HCT116 (cell line): Measurements from ENCODE around the gene PDHA1. TPM values are rescaled to one million over a fixed set of nuclear protein-coding genes. Genes with fewer than 3 reads are reported as not detected.

ENCODE experiments used
- ATAC-seq: fragments of 200-7000 bp; cut with Tn5 transposase; 2 replicates; pipeline ENCODE4 v1.9.1; 2020; ENCODE audit warnings: mild to moderate bottlenecking, moderate library complexity
- BruUV-seq: library from RNA; stranded (reverse); fragments of 400-500 nt; replicated peaks from 2 replicates; lab custom pipeline; 2021; lab: Mats Ljungman, UMichigan
- CTCF ChIA-PET: fragments of 300-600 bp; sonication (Branson Sonifier 250); formaldehyde crosslinking; loops from one replicate; lab custom pipeline; 2021; ENCODE audit warnings: antibody characterized with exemption; lab: Charles Lee
- POLR2A ChIA-PET: fragments of 300-600, 350-600 bp; sonication (Branson Sonifier 250); formaldehyde crosslinking; loops from one replicate; lab custom pipeline; 2021; ENCODE audit warnings: antibody characterized with exemption; lab: Charles Lee
- RAD21 ChIA-PET, 2 experiments: fragments of 300-600 bp; sonication (Branson Sonifier 250); formaldehyde crosslinking; loops; one replicate each; lab custom pipeline; 2023; ENCODE audit warnings: low total read pairs in 2 of 2; ENCODE audit not compliant: uncharacterized antibody in 2 of 2, unreplicated experiment in 2 of 2, low non-redundant PET in 1 of 2; lab: Charles Lee
- DNase-seq: peaks from one replicate; pipeline ENCODE4 v3.0.0-alpha.2; 2010; ENCODE audit warnings: low read depth, low spot score
- H2AFZ ChIP-seq: fragments of 200-600 bp; shearing (Covaris generic), sonication (generic); 2 replicates; pipeline ENCODE4 v1.6.1; 2017; ENCODE audit warnings: low read depth, mixed run types, mixed read lengths, antibody characterized with exemption, low read length; ENCODE audit not compliant: poor library complexity, severe bottlenecking
- H3K27ac ChIP-seq: 2 replicates; pipeline ENCODE4 v1.5.1; 2012; ENCODE audit warnings: low read depth, low read length
- H3K27me3 ChIP-seq: fragments of 200-600 bp; sonication (generic); 2 replicates; pipeline ENCODE4 v1.6.1; 2016; ENCODE audit warnings: mixed run types, low read length, mixed read lengths; ENCODE audit not compliant: insufficient read depth
- H3K36me3 ChIP-seq, 2 experiments: fragments of 200-500 bp in 1 of 2; fragments of 200-600 bp in 1 of 2; sonication (Bioruptor generic) in 1 of 2; sonication (generic) in 1 of 2; 2 replicates each; pipeline versions ENCODE4 v1.5.1 to v1.6.1; 2014 to 2016; ENCODE audit warnings: low read length in 2 of 2, inconsistent platforms in 1 of 2, mixed read lengths in 1 of 2, mixed run types in 1 of 2; ENCODE audit not compliant: insufficient read depth in 2 of 2, control insufficient read depth in 1 of 2
- H3K4me1 ChIP-seq, 2 experiments: fragments of 200-600 bp in 1 of 2; sonication (generic) in 1 of 2; 2 replicates each; pipeline versions ENCODE4 v1.5.1 to v1.6.1; 2012 to 2017; ENCODE audit warnings: low read length in 2 of 2, inconsistent platforms in 1 of 2, mild to moderate bottlenecking in 1 of 2, mixed read lengths in 1 of 2, mixed run types in 1 of 2, moderate library complexity in 1 of 2; ENCODE audit not compliant: insufficient read depth in 2 of 2, control insufficient read depth in 1 of 2
- H3K4me2 ChIP-seq: fragments of 200-600 bp; sonication (generic); 2 replicates; pipeline ENCODE4 v1.6.1; 2017; ENCODE audit warnings: mixed run types, low read length, mixed read lengths
- H3K4me3 ChIP-seq, 2 experiments: fragments of 200-600 bp in 1 of 2; sonication (generic) in 1 of 2; replicated peaks in 1 of 2; 2 replicates each; pipeline ENCODE4 v1.5.1; 2011 to 2016; ENCODE audit warnings: low read length in 2 of 2, control low read depth in 1 of 2, low read depth in 1 of 2, mild to moderate bottlenecking in 1 of 2, mixed read lengths in 1 of 2, mixed run types in 1 of 2
- H3K79me2 ChIP-seq: fragments of 200-600 bp; sonication (generic); 2 replicates; pipeline ENCODE4 v1.6.1; 2017; ENCODE audit warnings: mild to moderate bottlenecking, mixed run types, low read length, moderate library complexity, mixed read lengths; ENCODE audit not compliant: insufficient read depth
- H3K9ac ChIP-seq: fragments of 200-600 bp; sonication (generic); 2 replicates; pipeline ENCODE4 v1.6.1; 2016; ENCODE audit warnings: low read length, mixed read lengths
- H3K9me2 ChIP-seq: fragments of 200-600 bp; sonication (generic), shearing (Covaris generic); 2 replicates; pipeline ENCODE4 v1.6.1; 2017; ENCODE audit warnings: mixed run types, mild to moderate bottlenecking, moderate library complexity; ENCODE audit not compliant: insufficient read depth
- H3K9me3 ChIP-seq, 2 experiments: fragments of 200-500 bp in 1 of 2; fragments of 200-600 bp in 1 of 2; sonication (Bioruptor generic) in 1 of 2; sonication (generic) in 1 of 2; 2 replicates each; pipeline ENCODE4 v1.6.1; 2014 to 2017; ENCODE audit warnings: low read length in 2 of 2, mixed read lengths in 2 of 2, inconsistent platforms in 1 of 2, low read depth in 1 of 2, mild to moderate bottlenecking in 1 of 2, mixed run types in 1 of 2, moderate library complexity in 1 of 2; ENCODE audit not compliant: control insufficient read depth in 1 of 2, insufficient read depth in 1 of 2
- H4K20me1 ChIP-seq: fragments of 200-600 bp; sonication (generic), shearing (Covaris generic); 2 replicates; pipeline ENCODE4 v1.6.1; 2017; ENCODE audit warnings: mixed run types, mild to moderate bottlenecking, moderate library complexity; ENCODE audit not compliant: insufficient read depth
- CBX3 ChIP-seq: IDR thresholded peaks from 2 replicates; pipeline ENCODE4 v1.6.1; 2012; ENCODE audit warnings: low read depth
- EGR1 ChIP-seq: IDR thresholded peaks from 2 replicates; pipeline ENCODE4 v1.6.1; 2012; ENCODE audit warnings: low read depth
- ELF1 ChIP-seq: IDR thresholded peaks from 2 replicates; pipeline ENCODE4 v1.6.1; 2012; ENCODE audit warnings: low read depth, borderline replicate concordance
- EZH2phosphoT487 ChIP-seq: fragments of 200-600 bp; IDR thresholded peaks from 2 replicates; pipeline ENCODE4 v1.6.1; 2018; ENCODE audit warnings: antibody characterized with exemption, borderline replicate concordance
- FOSL1 ChIP-seq: IDR thresholded peaks from 2 replicates; pipeline ENCODE4 v1.6.1; 2012; ENCODE audit warnings: low read depth
- JUND ChIP-seq: IDR thresholded peaks from 2 replicates; pipeline ENCODE4 v1.6.1; 2012
- POLR2AphosphoS5 ChIP-seq: IDR thresholded peaks from 2 replicates; pipeline ENCODE4 v1.6.1; 2011; ENCODE audit warnings: mild to moderate bottlenecking, low read depth, low read length, moderate library complexity
- TCF7L2 ChIP-seq: IDR thresholded peaks from 2 replicates; pipeline ENCODE4 v1.7.0; 2011; ENCODE audit warnings: borderline replicate concordance, inconsistent platforms; ENCODE audit not compliant: insufficient read depth, insufficient read length; ENCODE audit errors: extremely low read depth
- YY1 ChIP-seq: IDR thresholded peaks from 2 replicates; pipeline ENCODE4 v1.6.1; 2011; ENCODE audit warnings: low read length, low read depth, moderate library complexity, mild to moderate bottlenecking; ENCODE audit not compliant: insufficient replicate concordance; ENCODE audit errors: extremely low read depth
- intact Hi-C: fragments of 100-400 bp; cut with micrococcal nuclease; formaldehyde crosslinking; loops from 2 replicates; pipeline ENCODE4 v1.10.0; 2022
- total RNA-seq: library from RNA; stranded (reverse); gene quantifications from one replicate; pipeline ENCODE4 v1.2.1, GENCODE V29; 2021; ENCODE audit not compliant: unreplicated experiment
- TF ChIP-seq, protein P1 (sequence below): IDR thresholded peaks from 2 replicates; pipeline ENCODE4 v1.6.1; 2012; ENCODE audit warnings: low read depth
- TF ChIP-seq, protein P2 (sequence below): IDR thresholded peaks from 2 replicates; pipeline ENCODE4 v1.6.1; 2012
- TF ChIP-seq, protein P3 (sequence below): IDR thresholded peaks from 2 replicates; pipeline ENCODE4 v1.6.1; 2011; ENCODE audit warnings: mild to moderate bottlenecking, low read length, moderate library complexity; ENCODE audit not compliant: insufficient replicate concordance; ENCODE audit errors: extremely low read depth

The PDHA1 gene
- total RNA-seq, 1 experiment from 2014 or later, result 195 TPM

DNA sequence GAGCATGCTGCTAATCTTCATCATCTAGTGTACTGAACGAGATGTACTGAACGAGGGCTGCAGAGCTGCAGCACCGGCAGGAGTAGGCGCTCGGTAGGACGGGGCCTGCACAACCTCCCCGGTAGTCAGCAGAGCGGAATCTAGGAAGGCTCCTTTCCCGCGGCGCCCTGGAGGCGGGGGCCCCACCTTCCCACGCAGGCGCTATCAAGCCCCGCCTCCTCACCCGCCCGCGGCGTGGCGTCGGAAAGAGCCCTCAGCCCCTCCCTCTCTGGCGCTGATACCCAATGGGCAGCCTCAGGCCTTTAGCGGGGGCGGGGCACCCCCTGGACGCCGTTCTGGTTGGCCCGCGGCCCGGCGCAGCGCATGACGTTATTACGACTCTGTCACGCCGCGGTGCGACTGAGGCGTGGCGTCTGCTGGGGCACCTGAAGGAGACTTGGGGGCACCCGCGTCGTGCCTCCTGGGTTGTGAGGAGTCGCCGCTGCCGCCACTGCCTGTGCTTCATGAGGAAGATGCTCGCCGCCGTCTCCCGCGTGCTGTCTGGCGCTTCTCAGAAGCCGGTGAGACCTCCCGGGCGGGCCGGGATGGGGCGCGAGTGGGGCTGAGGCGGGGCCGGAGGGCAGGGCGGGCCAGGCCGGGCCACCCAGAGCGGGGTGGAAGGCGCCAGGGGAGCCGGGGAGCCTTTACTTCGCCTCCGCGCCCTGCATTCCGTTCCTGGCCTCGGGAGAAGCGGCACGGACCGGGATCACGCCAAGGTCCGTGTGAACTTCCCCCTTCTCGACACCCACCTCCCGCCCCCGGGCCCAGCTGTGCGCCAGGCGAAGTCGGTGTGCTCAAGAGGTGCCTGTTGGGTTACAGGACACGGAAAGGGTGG, at the start of gene PDHA1 (continued):
- TF ChIP-seq, protein P1, sequence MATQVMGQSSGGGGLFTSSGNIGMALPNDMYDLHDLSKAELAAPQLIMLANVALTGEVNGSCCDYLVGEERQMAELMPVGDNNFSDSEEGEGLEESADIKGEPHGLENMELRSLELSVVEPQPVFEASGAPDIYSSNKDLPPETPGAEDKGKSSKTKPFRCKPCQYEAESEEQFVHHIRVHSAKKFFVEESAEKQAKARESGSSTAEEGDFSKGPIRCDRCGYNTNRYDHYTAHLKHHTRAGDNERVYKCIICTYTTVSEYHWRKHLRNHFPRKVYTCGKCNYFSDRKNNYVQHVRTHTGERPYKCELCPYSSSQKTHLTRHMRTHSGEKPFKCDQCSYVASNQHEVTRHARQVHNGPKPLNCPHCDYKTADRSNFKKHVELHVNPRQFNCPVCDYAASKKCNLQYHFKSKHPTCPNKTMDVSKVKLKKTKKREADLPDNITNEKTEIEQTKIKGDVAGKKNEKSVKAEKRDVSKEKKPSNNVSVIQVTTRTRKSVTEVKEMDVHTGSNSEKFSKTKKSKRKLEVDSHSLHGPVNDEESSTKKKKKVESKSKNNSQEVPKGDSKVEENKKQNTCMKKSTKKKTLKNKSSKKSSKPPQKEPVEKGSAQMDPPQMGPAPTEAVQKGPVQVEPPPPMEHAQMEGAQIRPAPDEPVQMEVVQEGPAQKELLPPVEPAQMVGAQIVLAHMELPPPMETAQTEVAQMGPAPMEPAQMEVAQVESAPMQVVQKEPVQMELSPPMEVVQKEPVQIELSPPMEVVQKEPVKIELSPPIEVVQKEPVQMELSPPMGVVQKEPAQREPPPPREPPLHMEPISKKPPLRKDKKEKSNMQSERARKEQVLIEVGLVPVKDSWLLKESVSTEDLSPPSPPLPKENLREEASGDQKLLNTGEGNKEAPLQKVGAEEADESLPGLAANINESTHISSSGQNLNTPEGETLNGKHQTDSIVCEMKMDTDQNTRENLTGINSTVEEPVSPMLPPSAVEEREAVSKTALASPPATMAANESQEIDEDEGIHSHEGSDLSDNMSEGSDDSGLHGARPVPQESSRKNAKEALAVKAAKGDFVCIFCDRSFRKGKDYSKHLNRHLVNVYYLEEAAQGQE, result no peak
- TF ChIP-seq TCF7L2, result no peak
- no peak for TF ChIP-seq ELF1

DNA sequence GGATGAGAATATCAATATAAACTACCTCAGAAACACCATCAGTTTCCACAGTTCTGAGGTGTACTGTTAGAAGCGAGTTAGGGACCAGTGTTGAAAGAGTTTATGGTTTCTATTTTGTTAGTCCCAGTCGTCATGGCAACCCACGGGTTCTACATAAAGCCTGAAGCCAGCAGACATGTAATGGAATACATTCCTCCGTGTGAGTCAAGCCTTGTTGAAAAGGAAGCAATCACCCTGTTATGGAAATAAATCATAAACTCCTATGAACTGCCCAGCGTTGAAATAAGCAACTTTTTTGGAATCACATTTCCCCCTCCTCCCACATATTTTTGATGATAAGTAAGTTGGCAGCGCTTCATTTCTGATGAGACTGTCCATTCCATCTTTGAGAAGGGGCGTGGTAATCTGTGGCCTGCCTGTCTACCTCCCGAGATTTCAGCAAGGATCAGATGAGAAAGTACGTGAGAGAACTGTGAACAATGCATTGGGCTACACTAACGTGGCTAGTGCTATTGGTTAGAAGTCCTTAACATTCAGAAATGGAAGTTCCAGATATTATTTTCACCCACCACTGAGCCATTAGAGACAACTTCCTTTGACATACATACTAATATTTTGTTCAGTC, 40.4 kb upstream of the PDHA1 start:
- Histone ChIP-seq H3K9ac (no peak overlapping the region), H3K4me2 (no peak overlapping the region), H3K27me3 (no peaks in the 10 kb centered on the region), H4K20me1 (no peaks in the 10 kb centered on the region), H3K4me3 (no peak overlapping the region), H3K79me2 (no peaks in the 10 kb centered on the region), H3K4me1 (no peaks in the 10 kb centered on the region), H3K9me2 (no peaks in the 10 kb centered on the region), H3K27ac (no peak overlapping the region), H3K36me3 (no peaks in the 10 kb centered on the region), H3K9me3 (no peaks in the 10 kb centered on the region), H2AFZ (no peak overlapping the region)
- POLR2A ChIA-PET, result no interaction called here
- no TSS peak for BruUV-seq
- CTCF ChIA-PET, result no interaction called here
- ATAC-seq (no peak), DNase-seq (no peak)
- intact Hi-C loops, result no loop called here
- RAD21 ChIA-PET, result no interaction called here
- TF ChIP-seq, protein P2, sequence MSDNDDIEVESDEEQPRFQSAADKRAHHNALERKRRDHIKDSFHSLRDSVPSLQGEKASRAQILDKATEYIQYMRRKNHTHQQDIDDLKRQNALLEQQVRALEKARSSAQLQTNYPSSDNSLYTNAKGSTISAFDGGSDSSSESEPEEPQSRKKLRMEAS, result no peak
- TF ChIP-seq, protein P1, result no peak
- no peak for TF ChIP-seq JUND
- TF ChIP-seq EZH2phosphoT487, result no peak
- TF ChIP-seq CBX3, result no peak
- TF ChIP-seq TCF7L2, result no peak
- no peak for TF ChIP-seq YY1
- no peak for TF ChIP-seq FOSL1
- TF ChIP-seq EGR1, result no peak
- TF ChIP-seq, protein P3, sequence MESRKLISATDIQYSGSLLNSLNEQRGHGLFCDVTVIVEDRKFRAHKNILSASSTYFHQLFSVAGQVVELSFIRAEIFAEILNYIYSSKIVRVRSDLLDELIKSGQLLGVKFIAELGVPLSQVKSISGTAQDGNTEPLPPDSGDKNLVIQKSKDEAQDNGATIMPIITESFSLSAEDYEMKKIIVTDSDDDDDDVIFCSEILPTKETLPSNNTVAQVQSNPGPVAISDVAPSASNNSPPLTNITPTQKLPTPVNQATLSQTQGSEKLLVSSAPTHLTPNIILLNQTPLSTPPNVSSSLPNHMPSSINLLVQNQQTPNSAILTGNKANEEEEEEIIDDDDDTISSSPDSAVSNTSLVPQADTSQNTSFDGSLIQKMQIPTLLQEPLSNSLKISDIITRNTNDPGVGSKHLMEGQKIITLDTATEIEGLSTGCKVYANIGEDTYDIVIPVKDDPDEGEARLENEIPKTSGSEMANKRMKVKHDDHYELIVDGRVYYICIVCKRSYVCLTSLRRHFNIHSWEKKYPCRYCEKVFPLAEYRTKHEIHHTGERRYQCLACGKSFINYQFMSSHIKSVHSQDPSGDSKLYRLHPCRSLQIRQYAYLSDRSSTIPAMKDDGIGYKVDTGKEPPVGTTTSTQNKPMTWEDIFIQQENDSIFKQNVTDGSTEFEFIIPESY, result no peak
- no peak for TF ChIP-seq POLR2AphosphoS5
